DMS 273 treated with DMSO at 0.1 percent for 48 hours (cell line): ENCODE results near the gene FAM193A.
"Not testable (repeated sequence)": the region's sequence is repeated elsewhere in the genome, so short reads cannot be mapped to it uniquely, and the experiment has no call there.

ENCODE experiments used
- DNase-seq: peaks from one replicate; lab custom pipeline; 2025; lab: John Stamatoyannopoulos, UW

FAM193A gene

DNA sequence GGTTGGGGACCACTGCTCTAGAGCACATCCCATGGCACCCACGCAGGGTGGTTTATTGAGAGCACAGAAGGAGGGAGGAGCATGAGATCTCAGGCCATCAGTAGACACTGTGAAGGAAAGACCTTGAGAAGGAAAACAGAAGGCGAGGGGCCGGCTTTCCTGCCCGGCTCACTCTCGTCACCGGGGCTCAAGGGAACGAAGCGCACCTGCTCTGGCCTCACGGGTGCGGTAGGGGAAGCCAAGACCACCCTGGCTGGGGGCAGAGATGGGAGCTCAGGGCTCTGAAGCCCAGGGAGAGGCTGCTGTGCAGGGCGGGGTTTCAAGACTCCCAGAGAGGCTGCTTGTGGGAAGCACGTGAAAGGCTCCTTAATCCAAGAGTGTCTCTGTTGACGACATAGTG is 113.8 kb downstream of the FAM193A start:
- no peak for DNase-seq

DNA sequence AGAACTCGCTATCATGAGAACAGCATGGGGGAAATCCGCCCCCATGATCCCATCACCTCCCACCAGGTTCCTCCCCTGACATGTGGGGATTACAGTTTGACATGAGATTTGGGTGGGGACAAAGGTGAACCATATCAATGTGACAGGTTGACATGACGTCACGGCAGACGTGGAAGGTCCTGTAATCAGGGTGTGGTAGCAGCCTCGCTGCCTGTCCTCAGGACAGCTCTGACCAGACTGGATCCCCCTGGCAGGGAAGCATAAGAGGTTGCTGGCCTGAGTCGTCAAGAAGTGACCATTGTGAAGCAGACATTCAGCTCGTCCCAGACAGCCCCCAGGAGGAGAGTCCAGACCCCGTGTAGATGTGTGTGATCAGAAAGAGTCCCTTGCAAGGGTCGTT is 115.1 kb downstream of the FAM193A start:
- DNase-seq, result no peak

DNA sequence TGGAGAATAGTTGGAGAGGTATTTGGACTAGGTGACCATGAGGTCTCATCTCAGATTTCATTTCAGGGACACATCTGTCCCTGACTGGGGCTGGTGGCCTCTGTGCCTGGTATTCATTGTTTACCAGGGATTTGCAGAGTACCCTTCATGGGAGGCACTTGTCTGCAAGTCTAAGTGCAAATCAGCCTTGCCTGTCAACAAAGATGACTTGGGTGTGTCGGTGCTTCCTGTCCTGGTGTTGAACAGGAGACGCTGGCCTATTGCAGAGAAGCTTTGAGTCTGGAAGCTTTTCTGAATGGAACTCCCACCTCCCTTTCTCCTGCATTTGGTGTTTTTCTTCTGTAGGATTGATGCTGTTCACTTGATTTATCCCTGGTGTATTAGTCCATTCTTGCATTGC is 115.6 kb downstream of the FAM193A start:
- DNase-seq, result no peak

DNA sequence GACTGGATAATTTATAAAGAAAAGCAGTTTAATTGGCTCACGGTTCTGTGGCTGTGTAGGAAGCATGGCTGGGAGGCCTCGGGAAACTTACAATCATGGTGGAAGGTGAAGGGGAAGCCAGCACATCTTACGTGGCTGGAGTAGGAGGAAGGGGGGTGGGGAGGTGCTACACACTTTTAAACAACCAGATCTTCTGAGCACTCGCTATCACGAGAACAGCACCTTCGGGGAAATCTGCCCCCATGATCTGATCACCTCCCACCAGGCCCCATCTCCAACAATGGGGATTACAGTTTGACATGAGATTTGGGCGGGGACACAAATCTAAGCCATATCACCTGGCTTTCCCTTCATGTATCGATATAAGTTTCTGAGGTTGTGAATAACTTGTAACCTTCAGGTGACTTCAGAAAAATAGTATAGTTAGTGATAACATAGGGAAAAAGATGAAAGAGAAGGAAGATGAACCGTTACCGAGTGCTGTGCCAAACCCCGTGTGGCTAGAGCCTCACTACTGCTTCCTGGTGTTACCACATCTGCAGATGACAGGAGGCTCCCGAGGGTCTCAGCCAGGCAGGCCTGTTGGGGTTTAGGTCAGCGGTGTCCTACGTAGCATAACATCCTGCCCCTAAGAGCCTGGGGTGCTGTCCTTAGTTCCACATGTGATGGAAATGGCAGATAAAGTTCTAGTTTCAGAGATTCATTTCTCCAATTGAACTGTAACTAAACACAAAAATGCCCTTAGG is 116.1 kb downstream of the FAM193A start:
- DNase-seq, result no peak

DNA sequence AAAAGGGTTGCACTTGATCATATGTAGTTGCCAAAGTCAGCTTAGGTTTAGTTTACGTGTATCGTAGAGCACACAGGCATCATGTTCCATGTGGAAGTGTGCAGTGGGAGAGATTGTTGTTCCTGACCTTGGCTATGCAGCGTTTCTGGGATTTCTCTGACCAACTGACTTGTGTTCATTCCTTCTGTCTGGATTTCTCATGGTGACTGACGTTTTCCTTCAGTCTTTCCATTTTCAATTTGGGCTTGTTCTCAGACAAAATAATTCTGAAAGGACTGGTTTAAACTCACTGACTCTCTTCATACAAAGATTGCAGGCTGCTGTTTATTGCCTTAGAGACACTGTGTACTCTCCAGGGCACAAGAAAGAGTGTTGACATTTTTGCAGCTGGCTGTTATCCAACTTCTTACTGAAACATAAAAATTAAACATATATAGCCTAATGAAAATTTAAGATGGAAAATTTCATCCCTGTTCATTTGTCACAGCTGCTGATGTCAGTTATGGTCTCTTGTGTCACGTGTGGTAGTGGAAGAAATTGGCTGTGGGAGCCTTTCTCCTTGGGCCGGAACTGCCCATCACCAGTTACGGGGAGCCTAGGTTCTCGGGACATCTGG is 124.3 kb downstream of the FAM193A start:
- DNase-seq, result no peak

DNA sequence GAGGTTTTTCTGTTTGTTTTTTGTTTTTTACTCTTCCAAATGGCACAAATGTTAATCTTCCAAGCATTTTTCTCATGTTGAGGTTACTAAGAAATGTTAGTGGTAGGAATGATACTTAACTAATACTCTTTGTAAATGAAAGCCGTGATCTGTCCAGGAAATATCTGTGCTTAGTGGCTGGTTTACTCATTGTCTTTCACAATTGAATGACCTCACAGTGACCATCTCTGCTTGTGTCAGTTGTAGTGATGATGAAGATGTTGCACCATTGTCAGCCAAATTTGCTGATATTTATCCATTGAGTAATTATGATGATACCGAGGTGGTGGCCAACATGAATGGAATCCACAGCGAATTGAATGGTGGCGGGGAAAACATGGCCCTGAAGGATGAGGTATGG is 126.2 kb downstream of the FAM193A start:
- DNase-seq, result no peak

DNA sequence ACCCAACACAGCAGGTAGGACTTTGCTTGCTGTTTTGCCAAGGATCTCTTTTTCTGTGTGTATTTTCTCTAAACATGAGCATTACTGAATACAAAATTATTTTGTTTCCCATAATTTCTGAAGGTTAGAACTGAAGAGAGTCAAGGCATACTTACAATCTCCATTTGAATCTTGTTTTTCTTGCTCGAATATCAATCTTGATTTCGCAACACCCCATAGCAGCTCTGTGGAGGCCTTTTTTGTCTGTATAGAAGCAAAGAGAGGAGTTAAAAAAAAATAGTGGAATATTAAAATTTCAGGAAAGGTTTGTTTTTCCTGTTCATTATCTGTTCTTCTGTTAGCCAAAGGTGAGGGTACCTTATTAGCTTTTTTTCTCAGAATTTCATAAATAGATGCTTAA is 126.8 kb downstream of the FAM193A start:
- DNase-seq, result no peak

DNA sequence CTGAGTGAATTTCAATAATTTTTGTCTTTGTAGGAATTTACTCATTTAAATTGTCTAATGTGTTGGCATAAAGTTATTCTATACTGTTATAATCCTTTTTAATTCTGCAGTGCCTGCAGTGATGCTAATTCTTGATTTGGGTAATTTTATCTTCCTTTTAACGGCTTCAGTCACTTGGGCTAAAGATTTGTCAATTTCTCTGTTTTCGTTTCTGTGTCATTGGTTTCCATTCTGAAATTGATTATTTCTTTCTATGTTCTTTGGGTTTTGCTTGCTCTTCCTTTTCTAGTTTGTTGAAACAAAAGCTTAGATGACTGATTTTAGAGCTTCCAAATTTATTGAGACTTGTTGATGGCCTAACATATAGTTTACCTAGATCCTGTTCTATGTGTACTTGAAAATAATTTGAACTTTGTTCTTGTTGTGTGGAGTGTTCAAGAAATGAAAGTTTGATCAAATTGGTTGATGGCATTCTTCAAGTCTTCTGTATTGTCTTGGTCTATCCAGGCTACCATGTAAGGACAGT is 130.3 kb downstream of the FAM193A start:
- no peak for DNase-seq

DNA sequence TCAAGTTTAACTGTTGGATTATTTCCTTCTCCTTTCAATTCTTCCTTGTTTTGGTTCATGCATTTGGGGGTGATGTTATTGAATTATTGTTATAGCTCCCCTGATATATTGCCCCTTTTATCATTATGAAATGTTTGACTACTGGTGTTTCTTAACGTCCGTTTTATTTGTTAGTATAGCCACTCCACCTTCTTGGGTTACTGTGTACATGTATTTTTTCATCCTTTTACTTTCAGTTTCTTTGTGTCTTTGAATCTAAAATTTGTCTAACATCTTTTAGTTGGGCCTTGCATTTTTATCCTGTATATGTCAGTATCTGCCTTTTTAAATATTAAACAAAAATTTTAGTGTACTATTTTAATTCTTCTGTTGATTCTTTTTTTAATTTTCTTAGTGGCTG is 131.0 kb downstream of the FAM193A start:
- no peak for DNase-seq

DNA sequence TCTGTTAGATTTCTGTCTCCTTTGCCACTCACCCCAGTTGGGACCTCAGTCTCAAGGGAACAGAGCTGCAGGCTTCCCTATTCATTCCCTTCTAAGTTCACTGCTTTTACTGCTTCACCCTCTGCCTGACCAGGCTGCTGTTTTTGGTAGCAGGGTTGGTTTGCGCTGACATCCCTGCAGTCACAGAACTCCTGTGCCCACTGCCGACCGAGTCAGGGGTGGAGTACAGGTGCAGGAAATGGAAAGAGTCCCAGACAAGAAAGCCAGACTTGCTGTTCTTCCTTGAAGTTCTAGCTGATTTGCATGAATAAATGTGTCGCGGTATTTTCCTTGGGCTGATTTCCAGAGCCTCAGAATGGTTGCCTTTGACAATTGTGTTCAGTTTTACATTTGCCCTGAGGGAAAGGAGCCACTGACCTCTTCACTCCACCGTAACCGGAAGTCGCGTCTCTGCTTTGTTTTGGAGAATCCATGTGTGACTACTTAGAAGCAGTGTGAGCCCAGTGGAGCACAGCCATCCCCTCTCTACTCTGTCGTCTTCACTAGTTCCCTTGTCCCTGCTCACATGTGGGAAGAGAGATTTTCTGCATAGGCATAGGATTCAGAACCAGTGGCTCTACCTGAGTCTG is 134.9 kb downstream of the FAM193A start:
- DNase-seq, result no peak

DNA sequence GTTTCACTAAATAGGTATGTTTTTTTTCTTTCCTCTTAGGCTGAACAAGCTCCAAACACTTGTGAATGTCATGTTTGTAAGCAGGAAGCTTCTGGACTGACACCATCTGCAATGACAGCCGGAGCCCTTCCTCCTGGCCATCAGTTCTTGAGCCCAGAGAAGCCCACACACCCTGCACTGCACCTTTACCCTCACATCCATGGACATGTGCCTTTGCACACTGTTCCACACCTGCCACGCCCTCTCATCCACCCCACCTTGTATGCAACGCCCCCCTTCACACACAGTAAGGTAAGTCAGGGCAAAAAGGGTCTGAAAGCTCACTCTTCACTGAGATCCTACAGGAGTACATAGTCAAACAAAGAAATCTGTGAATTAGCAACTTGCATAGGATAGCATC is 135.6 kb downstream of the FAM193A start:
- DNase-seq, result no peak

DNA sequence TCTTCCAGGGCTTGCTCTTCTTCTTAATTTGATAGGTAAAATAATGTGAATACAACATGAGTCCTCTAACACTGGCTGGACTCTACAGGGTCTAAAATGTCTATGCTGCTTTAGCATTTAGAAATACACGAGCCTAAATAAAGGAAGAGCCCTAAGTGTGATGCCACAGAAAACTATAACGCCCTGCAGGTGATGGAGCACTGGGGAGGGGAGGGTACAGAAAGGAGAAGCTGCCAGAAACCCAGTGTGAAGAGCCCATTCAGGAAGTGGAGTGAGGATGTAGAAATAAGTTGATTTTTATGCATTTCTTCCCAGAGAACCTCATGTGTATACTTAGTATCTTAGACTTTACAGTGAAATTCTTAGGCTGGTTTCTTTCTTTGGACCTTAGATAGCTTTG is 136.3 kb downstream of the FAM193A start:
- no peak for DNase-seq

DNA sequence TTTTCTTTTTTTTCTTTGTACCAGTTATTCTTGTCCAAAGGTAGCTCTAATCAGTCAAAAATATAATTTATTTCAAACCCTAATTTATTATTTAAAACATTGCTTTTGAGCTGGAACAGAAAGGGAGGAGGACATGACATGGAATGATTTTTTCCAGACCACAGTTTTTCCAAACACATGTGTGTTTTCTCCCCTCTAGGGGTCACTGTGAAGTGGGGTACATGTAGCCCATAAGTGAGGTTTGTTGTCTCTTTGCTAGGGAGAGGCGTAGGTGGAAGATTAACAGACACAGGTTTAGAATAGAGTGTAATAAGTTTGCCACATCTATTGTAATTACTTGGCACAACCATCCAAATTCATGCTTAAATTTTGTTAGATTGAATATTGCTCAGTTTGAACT is 136.7 kb downstream of the FAM193A start:
- no peak for DNase-seq

DNA sequence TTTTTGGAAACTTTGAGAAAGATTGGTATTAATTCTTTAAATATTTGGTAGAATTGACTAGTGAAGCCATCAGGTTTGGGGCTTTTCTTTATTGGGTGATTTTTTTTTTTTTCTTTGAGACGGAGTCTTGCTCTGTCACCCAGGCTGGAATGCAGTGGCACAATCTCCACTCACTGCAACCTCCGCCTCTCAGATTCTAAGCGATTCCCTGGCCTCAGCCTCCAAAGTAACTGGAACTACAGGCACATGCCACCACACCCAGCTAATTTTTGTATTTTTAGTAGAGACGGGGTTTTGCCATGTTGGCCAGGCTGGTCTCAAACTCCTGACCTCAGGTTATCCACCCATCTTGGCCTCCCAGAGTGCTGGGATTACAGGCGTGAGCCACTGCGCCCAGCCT is 143.3 kb downstream of the FAM193A start:
- DNase-seq, result not testable (repeated sequence)

DNA sequence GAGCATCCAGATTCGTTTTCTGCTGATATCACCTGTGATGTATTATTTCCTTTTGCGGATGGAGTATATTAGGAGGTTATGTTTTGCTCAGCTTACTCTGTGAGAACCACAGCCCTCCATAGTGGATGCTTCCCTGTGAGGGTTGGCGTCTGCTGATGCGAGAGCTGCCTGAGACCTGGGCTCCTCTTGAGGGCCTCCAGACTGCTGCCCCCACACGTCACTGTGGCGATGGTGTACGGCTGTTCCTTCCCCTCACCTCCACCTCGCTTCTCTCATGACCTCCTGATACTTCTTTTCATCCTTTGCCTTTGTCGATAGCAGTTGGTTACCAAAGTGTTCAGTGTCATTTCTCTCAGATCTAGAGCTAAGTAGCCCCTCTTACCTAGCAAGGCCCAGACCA is 148.0 kb downstream of the FAM193A start:
- no peak for DNase-seq

DNA sequence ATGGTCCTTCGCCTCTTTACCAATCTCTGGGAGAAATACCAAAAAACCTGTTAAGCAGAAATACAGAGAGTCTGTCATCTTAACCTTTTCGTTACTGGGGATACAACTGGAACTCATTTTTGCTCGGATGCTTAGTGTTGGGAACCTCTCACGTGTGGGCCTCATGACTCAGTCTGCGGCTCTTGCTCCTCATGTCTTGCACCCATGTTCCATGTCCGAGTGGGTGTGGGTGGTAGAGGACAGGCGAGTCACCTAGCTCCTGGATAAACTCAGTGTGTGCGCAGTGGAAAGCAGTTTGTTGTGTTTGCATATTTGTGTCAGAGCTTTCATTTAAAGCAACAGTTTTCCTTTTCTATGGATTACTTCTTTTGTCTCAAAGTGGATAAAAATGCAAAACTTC is 149.1 kb downstream of the FAM193A start:
- DNase-seq, result no peak

DNA sequence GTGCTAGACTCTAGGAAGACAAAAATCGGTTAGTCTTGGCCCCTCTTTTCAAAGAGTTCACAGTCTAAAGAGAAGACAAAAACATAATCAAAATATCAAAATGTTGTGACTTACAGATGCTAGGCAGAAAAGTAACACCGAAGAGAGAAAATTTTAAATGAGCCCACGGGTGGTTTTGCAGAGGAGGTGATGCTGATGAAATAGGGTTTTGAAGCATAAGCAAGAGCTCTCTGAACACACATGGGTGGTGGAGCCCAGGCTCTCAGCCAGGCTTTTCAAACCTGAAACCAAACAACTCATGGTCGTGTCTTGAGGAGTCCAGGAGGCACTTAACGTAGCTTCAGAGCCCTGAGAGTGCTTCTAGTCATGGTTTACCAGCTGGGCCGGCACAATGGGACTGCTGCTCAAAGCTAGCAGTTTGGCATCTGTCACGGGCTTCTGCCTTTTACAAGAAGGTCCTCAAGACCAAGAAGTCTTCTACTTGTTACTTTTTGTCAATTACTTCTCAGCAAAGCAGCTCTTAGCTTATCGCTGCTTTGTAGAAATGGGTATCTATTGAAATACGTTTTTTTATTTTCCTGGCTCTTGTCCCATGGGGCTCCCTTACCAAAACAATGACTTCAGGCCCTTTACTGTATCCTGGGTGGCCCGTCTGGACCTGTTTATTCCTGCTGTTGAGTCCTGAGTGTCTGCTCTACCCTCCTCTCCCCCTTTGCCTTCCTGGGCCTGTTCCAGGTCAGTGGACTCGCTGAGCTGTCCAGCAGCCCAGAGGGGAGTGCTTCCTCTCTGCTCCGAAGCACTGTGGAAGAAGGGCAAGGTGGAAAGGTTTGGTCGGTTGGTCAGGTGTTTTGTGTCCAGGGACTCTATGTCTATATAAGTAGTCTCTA is 150.2 kb downstream of the FAM193A start:
- no peak for DNase-seq

DNA sequence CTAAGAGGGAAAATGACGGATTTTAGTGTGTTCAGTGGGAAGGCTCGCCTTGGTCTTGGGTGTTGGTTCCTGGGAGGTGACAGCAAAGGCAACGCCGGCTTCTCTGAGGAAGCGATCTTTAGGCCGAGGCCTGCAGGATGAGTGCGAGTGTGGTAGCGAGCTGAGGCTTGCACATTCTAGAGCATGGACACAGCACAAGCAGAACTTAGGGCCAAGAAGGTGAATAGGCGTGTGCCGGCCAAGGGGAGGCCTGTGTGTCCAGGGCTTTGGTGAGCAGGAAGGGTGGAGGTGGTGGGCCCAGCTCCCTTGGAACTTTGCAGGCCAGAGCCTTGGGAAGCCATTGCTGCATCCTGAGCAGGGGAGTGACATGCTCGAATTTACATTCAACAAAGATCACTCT is 151.8 kb downstream of the FAM193A start:
- no peak for DNase-seq

DNA sequence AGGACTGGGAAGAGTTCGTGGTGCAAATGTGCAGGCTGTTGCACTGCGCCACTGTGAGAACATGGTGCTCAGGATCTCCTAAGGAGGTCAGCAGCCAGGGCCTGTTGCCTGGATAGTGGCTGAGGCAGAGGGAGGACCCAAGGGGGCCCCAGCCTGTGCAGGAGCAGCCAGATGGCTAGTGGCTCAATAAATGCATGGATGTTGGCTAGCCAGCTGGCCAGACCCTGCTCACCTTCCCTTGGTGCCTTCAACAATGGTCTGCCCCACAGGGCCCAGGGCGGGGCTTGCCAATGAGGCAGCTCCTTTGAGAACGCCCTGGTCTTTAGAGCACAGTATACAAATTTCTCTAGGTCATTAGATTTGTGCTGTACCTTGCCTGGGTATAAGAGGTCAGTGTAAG is 152.2 kb downstream of the FAM193A start:
- DNase-seq, result no peak

DNA sequence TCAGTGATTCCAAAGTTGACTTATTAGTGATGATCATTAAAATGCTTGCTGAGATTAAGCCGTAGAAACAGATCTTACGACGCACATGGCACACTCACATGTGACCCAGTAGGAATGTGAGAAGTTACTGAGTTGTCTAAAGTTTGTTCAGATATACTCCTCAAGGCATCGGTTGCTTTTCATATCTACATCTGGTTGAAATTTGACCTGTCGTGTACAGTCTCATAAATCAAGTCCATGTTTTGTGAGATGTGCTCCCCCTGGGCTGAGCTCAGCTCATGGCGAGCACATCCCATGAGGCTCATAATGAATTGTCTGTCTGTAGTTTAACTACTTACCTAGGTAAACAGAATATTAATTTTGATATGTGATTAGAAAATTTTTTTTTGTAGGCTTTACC is 152.7 kb downstream of the FAM193A start:
- peak; percentile 16 for DNase-seq

DNA sequence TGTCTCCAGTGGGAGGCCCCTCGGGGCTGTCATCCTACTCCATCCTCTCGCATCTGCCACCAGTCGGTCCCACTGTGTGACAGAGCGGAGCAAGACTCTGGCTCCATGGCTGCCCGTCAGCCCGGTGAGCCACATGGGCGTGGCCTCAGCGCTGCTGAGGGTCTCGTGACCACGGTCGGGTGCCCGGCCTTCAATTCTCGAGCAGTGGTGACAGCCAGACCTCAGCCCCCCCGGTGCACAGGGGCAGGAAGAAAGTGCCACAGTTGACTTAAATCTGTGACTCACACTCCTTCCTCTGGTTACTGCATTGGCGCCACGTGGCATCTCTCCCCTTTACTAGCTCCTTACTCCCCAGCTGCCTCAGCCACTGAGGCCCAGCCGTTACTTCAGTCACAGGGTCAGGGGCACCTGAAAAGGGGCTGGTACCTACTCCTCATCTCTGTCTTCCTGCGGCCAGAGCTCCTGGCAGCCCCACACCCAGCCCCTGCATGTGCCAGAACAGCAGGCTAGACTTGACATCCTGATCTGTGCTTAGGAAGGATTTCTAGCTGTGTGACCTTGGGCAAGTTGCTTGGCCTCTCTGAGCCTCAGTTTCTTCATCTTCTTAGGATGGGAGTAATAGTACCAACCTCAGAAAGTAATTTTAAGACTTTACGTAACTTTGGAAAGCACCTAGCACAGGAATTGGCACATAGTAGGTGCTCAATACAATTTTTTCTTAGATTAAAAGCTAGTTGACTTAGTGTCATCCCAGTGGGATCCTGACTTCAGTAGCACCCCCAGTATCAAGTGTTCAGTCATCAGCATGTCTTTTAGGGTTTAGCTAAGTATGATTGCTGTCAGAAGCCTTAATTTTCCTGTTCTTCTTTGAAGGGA is 153.6 kb downstream of the FAM193A start:
- DNase-seq, result no peak
